Measurements from ENCODE around the gene FAM78A. TPM values are rescaled to one million over a fixed set of nuclear protein-coding genes. Genes with fewer than 3 reads are reported as not detected.

The FAM78A gene
- total RNA-seq = 10 to 100 TPM; 86.5 to 88.7 TPM

- no peaks in the 10 kb centered on the region for H3K9me3 Mint-ChIP-seq
- peaks cover 6% of the 10 kb centered on the region for H3K27me3 Mint-ChIP-seq
- POLR2A ChIA-PET = interaction anchor here (0.7 to 14.3 kb wide), 5 partner anchors 10 to 151 kb away, joined by 3 to 557 read pairs (median 46); partner anchors contain the start of gene NUP214
- H3K4me1 Mint-ChIP-seq = peaks cover 32% of the 10 kb centered on the region
- CTCF ChIA-PET = interaction anchor here (0.7 to 11.4 kb wide), 5 partner anchors 8 to 99 kb away, joined by 3 to 189 read pairs (median 4); no protein-coding TSS in a partner anchor
- H3K4me3 Mint-ChIP-seq = peak within 1 kb of the TSS; percentile 89
- peak; percentile 67 for DNase-seq
- H3K27ac Mint-ChIP-seq = peak within 1 kb of the TSS; percentile 97
- H3K36me3 Mint-ChIP-seq (ENCODE audit: low read depth) = peaks cover 49% of the 10 kb centered on the region
These were observed at the start of gene FAM78A for GRCh38 chr9:131276094-131276888. Gene FAM78A (minus strand): TSS chr9:131276510. CDS start chr9:131276179, 331 bp downstream.

GRCh38 chr9:131324736-131325679, 48.7 kb upstream of the FAM78A start:
- CTCF ChIA-PET = interaction anchor here (1.0 to 1.5 kb wide), 3 partner anchors 11 to 145 kb away, joined by 3 to 9 read pairs (median 3); no protein-coding TSS in a partner anchor
- Mint-ChIP-seq H3K36me3 (ENCODE audit: low read depth) (no peaks in the 10 kb centered on the region), H3K4me1 (no peaks in the 10 kb centered on the region), H3K27ac (no peak overlapping the region), H3K9me3 (no peaks in the 10 kb centered on the region), H3K4me3 (no peak overlapping the region), H3K27me3 (no peaks in the 10 kb centered on the region)
- POLR2A ChIA-PET = no interaction called here
- no peak for DNase-seq

GRCh38 chr9:131323629-131324028, 47.3 kb upstream of the FAM78A start:
- POLR2A ChIA-PET = no interaction called here
- Mint-ChIP-seq H3K4me3 (no peak overlapping the region), H3K4me1 (no peaks in the 10 kb centered on the region), H3K27me3 (no peaks in the 10 kb centered on the region), H3K27ac (no peak overlapping the region), H3K9me3 (no peaks in the 10 kb centered on the region), H3K36me3 (ENCODE audit: low read depth) (no peaks in the 10 kb centered on the region)
- CTCF ChIA-PET = interaction anchor here (1.3 kb wide), 1 partner anchor 12 kb away, joined by 3 read pairs; no protein-coding TSS in a partner anchor
- DNase-seq = no peak

GRCh38 chr9:131320031-131320685, 43.8 kb upstream of the FAM78A start:
- no peak overlapping the region for H3K4me3 Mint-ChIP-seq
- H3K27me3 Mint-ChIP-seq = peaks cover 3% of the 10 kb centered on the region
- H3K4me1 Mint-ChIP-seq = no peaks in the 10 kb centered on the region
- ChIA-PET POLR2A (no interaction called here), CTCF (no interaction called here)
- H3K9me3 Mint-ChIP-seq = no peaks in the 10 kb centered on the region
- no peaks in the 10 kb centered on the region for H3K36me3 Mint-ChIP-seq (ENCODE audit: low read depth)
- no peak overlapping the region for H3K27ac Mint-ChIP-seq
- no peak for DNase-seq

GRCh38 chr9:131319486-131319885, 43.2 kb upstream of the FAM78A start:
- DNase-seq = no peak
- ChIA-PET CTCF (no interaction called here), POLR2A (no interaction called here)
- Mint-ChIP-seq H3K9me3 (no peaks in the 10 kb centered on the region), H3K36me3 (ENCODE audit: low read depth) (no peaks in the 10 kb centered on the region), H3K4me1 (no peaks in the 10 kb centered on the region), H3K4me3 (no peak overlapping the region), H3K27me3 (peaks cover 3% of the 10 kb centered on the region), H3K27ac (no peak overlapping the region)

- no peak for DNase-seq
- ChIA-PET POLR2A (no interaction called here), CTCF (interaction anchor here (1.3 kb wide), 1 partner anchor 18 kb away, joined by 4 read pairs; no protein-coding TSS in a partner anchor)
- H3K27ac Mint-ChIP-seq = no peak overlapping the region
- no peak overlapping the region for H3K4me3 Mint-ChIP-seq
- peaks cover 3% of the 10 kb centered on the region for H3K27me3 Mint-ChIP-seq
- H3K9me3 Mint-ChIP-seq = no peaks in the 10 kb centered on the region
- H3K4me1 Mint-ChIP-seq = no peaks in the 10 kb centered on the region
- H3K36me3 Mint-ChIP-seq (ENCODE audit: low read depth) = no peaks in the 10 kb centered on the region
These were observed 42.1 kb upstream of the FAM78A start for GRCh38 chr9:131318231-131319085.

- no peak for DNase-seq
- Mint-ChIP-seq H3K4me3 (no peak overlapping the region), H3K9me3 (no peaks in the 10 kb centered on the region), H3K4me1 (peaks cover 11% of the 10 kb centered on the region), H3K27me3 (peaks cover 3% of the 10 kb centered on the region), H3K36me3 (ENCODE audit: low read depth) (no peaks in the 10 kb centered on the region), H3K27ac (no peak overlapping the region)
- CTCF ChIA-PET = no interaction called here
- POLR2A ChIA-PET = no interaction called here
These were observed 36.8 kb upstream of the FAM78A start for GRCh38 chr9:131312822-131313770.

GRCh38 chr9:131312246-131312645, 35.9 kb upstream of the FAM78A start:
- DNase-seq = no peak
- CTCF ChIA-PET = interaction anchor here (1.9 kb wide), 1 partner anchor 135 kb away, joined by 5 read pairs; no protein-coding TSS in a partner anchor
- H3K36me3 Mint-ChIP-seq (ENCODE audit: low read depth) = no peaks in the 10 kb centered on the region
- no peaks in the 10 kb centered on the region for H3K27me3 Mint-ChIP-seq
- no peaks in the 10 kb centered on the region for H3K9me3 Mint-ChIP-seq
- H3K4me1 Mint-ChIP-seq = peaks cover 11% of the 10 kb centered on the region
- H3K4me3 Mint-ChIP-seq = no peak overlapping the region
- no peak overlapping the region for H3K27ac Mint-ChIP-seq
- POLR2A ChIA-PET = no interaction called here

GRCh38 chr9:131310833-131311554, 34.7 kb upstream of the FAM78A start:
- ChIA-PET CTCF (interaction anchor here (0.7 to 1.9 kb wide), 3 partner anchors 25 to 1757 kb away, joined by 3 to 5 read pairs (median 4); no protein-coding TSS in a partner anchor), POLR2A (interaction anchor here (0.9 to 1.2 kb wide), 5 partner anchors 32 to 185 kb away, joined by 3 to 6 read pairs (median 3); partner anchors contain the start of gene NUP214)
- H3K4me3 Mint-ChIP-seq = peak overlapping the region; percentile 30

GRCh38 chr9:131309530-131310276, 33.4 kb upstream of the FAM78A start:
- DNase-seq = no peak
- H3K27ac Mint-ChIP-seq = no peak overlapping the region
- H3K27me3 Mint-ChIP-seq = no peaks in the 10 kb centered on the region
- no peak overlapping the region for H3K4me3 Mint-ChIP-seq
- no peaks in the 10 kb centered on the region for H3K36me3 Mint-ChIP-seq (ENCODE audit: low read depth)
- ChIA-PET CTCF (interaction anchor here (1.7 kb wide), 1 partner anchor 27 kb away, joined by 4 read pairs; no protein-coding TSS in a partner anchor), POLR2A (interaction anchor here (0.9 to 1.2 kb wide), 2 partner anchors 38 to 57 kb away, joined by 3 read pairs; no protein-coding TSS in a partner anchor)
- H3K9me3 Mint-ChIP-seq = no peaks in the 10 kb centered on the region
- peaks cover 11% of the 10 kb centered on the region for H3K4me1 Mint-ChIP-seq

More at GRCh38 chr9:131310833-131311554, 34.7 kb upstream of the FAM78A start:
- DNase-seq = peak; percentile 80
- Mint-ChIP-seq H3K36me3 (ENCODE audit: low read depth) (no peaks in the 10 kb centered on the region), H3K27me3 (no peaks in the 10 kb centered on the region), H3K4me1 (peaks cover 11% of the 10 kb centered on the region), H3K27ac (peak overlapping the region; percentile 57), H3K9me3 (no peaks in the 10 kb centered on the region)
